H1 (cell line): ENCODE results near the gene CHST1.

Source experiments
- GABPA ChIP-seq: IDR thresholded peaks from 2 replicates; pipeline ENCODE4 v1.6.1; 2011; ENCODE audit warnings: mild to moderate bottlenecking, low read length, moderate library complexity, borderline replicate concordance; ENCODE audit not compliant: insufficient read depth
- HDAC2 ChIP-seq, 2 experiments: fragments of 300-600 bp in 1 of 2; sonication (generic) in 1 of 2; IDR thresholded peaks; 2 replicates each; pipeline ENCODE4 v1.6.1; 2011 to 2012; ENCODE audit warnings: low read depth in 2 of 2, low read length in 2 of 2, mild to moderate bottlenecking in 2 of 2, moderate library complexity in 2 of 2, borderline replicate concordance in 1 of 2, inconsistent platforms in 1 of 2
- NANOG ChIP-seq: IDR thresholded peaks from 2 replicates; pipeline ENCODE4 v1.6.1; 2011; ENCODE audit warnings: low read length, low read depth, mild to moderate bottlenecking, inconsistent platforms; ENCODE audit not compliant: insufficient read depth, poor library complexity, severe bottlenecking
- POLR2A ChIP-seq, 2 experiments: IDR thresholded peaks; 1 replicate in 1 of 2; 2 replicates in 1 of 2; pipeline ENCODE4 v1.6.1; 2011; ENCODE audit warnings: low read depth in 2 of 2, low read length in 2 of 2, mild to moderate bottlenecking in 2 of 2; ENCODE audit errors: control extremely low read depth in 1 of 2
- POLR2AphosphoS5 ChIP-seq: IDR thresholded peaks from 2 replicates; pipeline ENCODE4 v1.6.1; 2011; ENCODE audit warnings: low read depth, low read length
- RAD21 ChIP-seq, 2 experiments: IDR thresholded peaks in 1 of 2; conservative IDR thresholded peaks in 1 of 2; 2 replicates each; pipeline ENCODE4 v1.6.1; 2011; ENCODE audit warnings: low read depth in 2 of 2, low read length in 2 of 2, improper control_type of control experiment in 1 of 2, inconsistent platforms in 1 of 2, mild to moderate bottlenecking in 1 of 2, moderate library complexity in 1 of 2
- SP1 ChIP-seq: IDR thresholded peaks from 2 replicates; pipeline ENCODE4 v1.6.1; 2011; ENCODE audit warnings: low read depth, low read length
- TEAD4 ChIP-seq: IDR thresholded peaks from 2 replicates; pipeline ENCODE4 v1.6.1; 2012; ENCODE audit warnings: low read depth, low read length, inconsistent platforms, mixed read lengths
- TF ChIP-seq, protein P1 (sequence below), 3 experiments: IDR thresholded peaks; 1 replicate in 2 of 3; 2 replicates in 1 of 3; pipeline versions ENCODE4 v1.5.1 to v1.6.1; 2011; ENCODE audit warnings: low read length in 3 of 3, mild to moderate bottlenecking in 3 of 3, inconsistent platforms in 2 of 3, low read depth in 1 of 3, moderate library complexity in 1 of 3; ENCODE audit not compliant: insufficient read depth in 1 of 3; ENCODE audit errors: control extremely low read depth in 1 of 3

GRCh38 chr11:45647786-45648185 lies 17.6 kb downstream of the CHST1 start:
- TF ChIP-seq, protein P1, sequence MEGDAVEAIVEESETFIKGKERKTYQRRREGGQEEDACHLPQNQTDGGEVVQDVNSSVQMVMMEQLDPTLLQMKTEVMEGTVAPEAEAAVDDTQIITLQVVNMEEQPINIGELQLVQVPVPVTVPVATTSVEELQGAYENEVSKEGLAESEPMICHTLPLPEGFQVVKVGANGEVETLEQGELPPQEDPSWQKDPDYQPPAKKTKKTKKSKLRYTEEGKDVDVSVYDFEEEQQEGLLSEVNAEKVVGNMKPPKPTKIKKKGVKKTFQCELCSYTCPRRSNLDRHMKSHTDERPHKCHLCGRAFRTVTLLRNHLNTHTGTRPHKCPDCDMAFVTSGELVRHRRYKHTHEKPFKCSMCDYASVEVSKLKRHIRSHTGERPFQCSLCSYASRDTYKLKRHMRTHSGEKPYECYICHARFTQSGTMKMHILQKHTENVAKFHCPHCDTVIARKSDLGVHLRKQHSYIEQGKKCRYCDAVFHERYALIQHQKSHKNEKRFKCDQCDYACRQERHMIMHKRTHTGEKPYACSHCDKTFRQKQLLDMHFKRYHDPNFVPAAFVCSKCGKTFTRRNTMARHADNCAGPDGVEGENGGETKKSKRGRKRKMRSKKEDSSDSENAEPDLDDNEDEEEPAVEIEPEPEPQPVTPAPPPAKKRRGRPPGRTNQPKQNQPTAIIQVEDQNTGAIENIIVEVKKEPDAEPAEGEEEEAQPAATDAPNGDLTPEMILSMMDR (IDR thresholded peaks at IDR 0.05; ENCODE audit: control extremely low read depth in 1 of 3, insufficient read depth in 1 of 3, low read depth in 1 of 3, low read length in 3 of 3), result no peak
- TF ChIP-seq HDAC2 (IDR thresholded peaks at IDR 0.05; ENCODE audit: borderline replicate concordance in 1 of 2, low read depth in 2 of 2, low read length in 2 of 2), result no peak
- TF ChIP-seq TEAD4, result no peak
- no peak for TF ChIP-seq POLR2A (IDR thresholded peaks at IDR 0.05; ENCODE audit: control extremely low read depth in 1 of 2, low read depth in 2 of 2, low read length in 2 of 2)
- TF ChIP-seq GABPA, result no peak
- TF ChIP-seq POLR2AphosphoS5, result no peak
- TF ChIP-seq RAD21 (IDR thresholded peaks at IDR 0.05 in 1 of 2, conservative IDR thresholded peaks at IDR 0.05 in 1 of 2; ENCODE audit: low read depth in 2 of 2, low read length in 2 of 2), result no peak
- TF ChIP-seq SP1, result no peak
- TF ChIP-seq NANOG, result no peak
